Spleen (tissue), 7 donors: Measurements from ENCODE around the gene RAI2.

ENCODE experiments used
- CTCF ChIP-seq, 11 experiments: fragments of 200-600 bp in 7 of 11; fragments of 450-650 bp in 4 of 11; sonication (generic) in 4 of 11; IDR thresholded peaks in 8 of 11; conservative IDR thresholded peaks in 3 of 11; 1 replicate in 7 of 11; 2 replicates in 4 of 11; pipeline versions ENCODE4 v1.4.0 to v1.8.0; 2016 to 2021; ENCODE audit warnings: antibody characterized with exemption in 11 of 11, inconsistent platforms in 4 of 11, mild to moderate bottlenecking in 1 of 11
- POLR2A ChIP-seq, 3 donors: fragments of 450-650 bp; IDR thresholded peaks; one replicate each; pipeline ENCODE4 v1.5.1; 2017; ENCODE audit warnings: antibody characterized with exemption in 3 of 3, mild to moderate bottlenecking in 1 of 3
- donor health status: DM: no; HTN: no; CAD: no; lungs with moderate emphysema.
- donor health status: DM: no; HTN: no; CAD: no.
- donor health status: DM: no; HTN: no; CAD: no.

GRCh38 chrX:17833954-17834353, 27.1 kb downstream of the RAI2 start:
- TF ChIP-seq POLR2A (IDR thresholded peaks at IDR 0.05), result no peak
- TF ChIP-seq CTCF (IDR thresholded peaks at IDR 0.05 in 8 of 11, conservative IDR thresholded peaks at IDR 0.05 in 3 of 11), result no peak
